ENCODE data around the gene ELFN2. TPM values are rescaled to one million over a fixed set of nuclear protein-coding genes. Genes with fewer than 3 reads are reported as not detected.

Gene ELFN2
- polyA plus RNA-seq, 2 of the 4 experiments (the other 2 are of a cell fraction): 0.94 to 8.1 TPM

- CTCF ChIA-PET: interaction anchor here (0.7 to 2.6 kb wide), 4 partner anchors 12 to 126 kb away, joined by 3 to 12 read pairs (median 5); no protein-coding TSS in a partner anchor
- Histone ChIP-seq H3K4me1 (peaks cover 11% of the 10 kb centered on the region; the same call in 1 of the 3 replicates), H3K4me2 (no peak overlapping the region), H3K27ac (0 out of 6 replicates have a peak overlapping the region, but pooled peaks of 1 of the 2 experiments have one; percentile 53), H3K4me3 (no peak overlapping the region), H3K9me3 (peaks cover 17% of the 10 kb centered on the region)
- WGBS (ENCODE audit: missing lambda C conversion rate): 83% methylated on average over 7 of the region's 7 CpGs
- FAIRE-seq (no peak), ATAC-seq (no peak), DNase-seq (ENCODE audit: low read depth in 1 of 2, low spot score in 1 of 2) (no peak)
- POLR2A ChIA-PET: no interaction called here
- TF ChIP-seq ZSCAN20 (CRISPR knock-in tag; IDR thresholded peaks at IDR 0.05) (no peak), CHD2 (IDR thresholded peaks at IDR 0.05; ENCODE audit: low read length, partially characterized antibody) (no peak), MAFK (IDR thresholded peaks at IDR 0.05; ENCODE audit: partially characterized antibody) (no peak), CEBPB (IDR thresholded peaks at IDR 0.05) (no peak), MAX (IDR thresholded peaks at IDR 0.05) (no peak), REST (IDR thresholded peaks at IDR 0.05) (no peak), SREBF2 (IDR thresholded peaks at IDR 0.05) (no peak), SMC3 (IDR thresholded peaks at IDR 0.05) (no peak), EHF (CRISPR knock-in tag; IDR thresholded peaks at IDR 0.05) (no peak)
These were observed 16.7 kb upstream of the ELFN2 start for GRCh38 chr22:37443977-37444376.

GRCh38 chr22:37443086-37443485 lies 15.8 kb upstream of the ELFN2 start:
- no peak overlapping the region for H3K4me3 ChIP-seq
- DNase-seq (ENCODE audit: low read depth in 1 of 2, low spot score in 1 of 2) (no peak), FAIRE-seq (no peak), ATAC-seq (no peak)
- TF ChIP-seq MAZ (IDR thresholded peaks at IDR 0.05; ENCODE audit: borderline replicate concordance, low read depth, low read length): no peak
- no peak for TF ChIP-seq NR3C1 (IDR thresholded peaks at IDR 0.05)
- TF ChIP-seq EHMT2 (IDR thresholded peaks at IDR 0.05; ENCODE audit: low read depth): no peak
- TF ChIP-seq BCL3 (IDR thresholded peaks at IDR 0.05): no peak
- POLR2A ChIA-PET: no interaction called here
- WGBS (ENCODE audit: missing lambda C conversion rate): 83% methylated on average over 7 of the region's 7 CpGs
- peaks cover 17% of the 10 kb centered on the region for H3K9me3 ChIP-seq
- CTCF ChIA-PET: interaction anchor here (1.7 to 2.6 kb wide), 3 partner anchors 13 to 127 kb away, joined by 4 to 12 read pairs (median 8); no protein-coding TSS in a partner anchor
- peaks cover 11% of the 10 kb centered on the region; the same call in 1 of the 3 replicates for H3K4me1 ChIP-seq
- peak overlapping the region; percentile 47 to 68; a peak in 5 of 6 replicates for H3K27ac ChIP-seq
- H3K4me2 ChIP-seq: peak overlapping the region; percentile 48; the same call in 2 of the 3 replicates

GRCh38 chr22:37442537-37442936 lies 15.3 kb upstream of the ELFN2 start:
- H3K4me2 ChIP-seq: peak overlapping the region; percentile 48; the same call in 2 of the 3 replicates
- no peak for FAIRE-seq
- 46% methylated on average over 2 of the region's 2 CpGs for WGBS (ENCODE audit: missing lambda C conversion rate)
- H3K27ac ChIP-seq: peak overlapping the region; percentile 47 to 68
- peak; percentile 54 to 77; a peak in 3 of 6 replicates for ATAC-seq
- TF ChIP-seq USF2 (IDR thresholded peaks at IDR 0.05) (peak; percentile 78), NFE2L2 (conservative IDR thresholded peaks at IDR 0.05; ENCODE audit: low read length) (no peak), CEBPB (IDR thresholded peaks at IDR 0.05) (peak; percentile 70 to 94), CBX8 (IDR thresholded peaks at IDR 0.05) (no peak)
- DNase-seq (ENCODE audit: low read depth in 1 of 2, low spot score in 1 of 2): peak in 1 of 2 experiments; percentile 49
- H3K4me1 ChIP-seq: peaks cover 11% of the 10 kb centered on the region; the same call in 1 of the 3 replicates
- H3K9me3 ChIP-seq: peaks cover 17% of the 10 kb centered on the region
- ChIA-PET CTCF (interaction anchor here (1.0 to 2.6 kb wide), 5 partner anchors 11 to 126 kb away, joined by 3 to 12 read pairs (median 4); no protein-coding TSS in a partner anchor), POLR2A (interaction anchor here (0.6 kb wide), 1 partner anchor 558 kb away, joined by 3 read pairs; no protein-coding TSS in a partner anchor)
- H3K4me3 ChIP-seq: no peak overlapping the region

Data from A549 (cell line).